B cell (primary cell): ENCODE data around the gene GLRX. TPM values are rescaled to one million over a fixed set of nuclear protein-coding genes. Genes with fewer than 3 reads are reported as not detected.

Source experiments
- ATAC-seq: fragments of 200-7000 bp; cut with Tn5 transposase; one replicate; pipeline ENCODE4 v1.10.0; 2021; ENCODE audit warnings: low read depth, mild to moderate bottlenecking, moderate number of reproducible peaks, moderate library complexity
- CTCF ChIA-PET: fragments of 350-600 bp; sonication (Branson Sonifier 250); formaldehyde crosslinking; loops from one replicate; lab custom pipeline; 2021; ENCODE audit warnings: antibody characterized with exemption, inconsistent platforms; lab: Charles Lee
- POLR2A ChIA-PET: fragments of 350-600 bp; sonication (Branson Sonifier 250); formaldehyde crosslinking; loops from one replicate; lab custom pipeline; 2021; ENCODE audit warnings: antibody characterized with exemption; lab: Charles Lee
- DNase-seq: peaks from one replicate; pipeline ENCODE4 v3.0.0; 2013
- H2AFZ ChIP-seq: 2 replicates; pipeline ENCODE4 v1.6.1; 2012; ENCODE audit warnings: mild to moderate bottlenecking, low read depth, low read length; ENCODE audit not compliant: insufficient read depth, poor library complexity, severe bottlenecking
- H3K27ac ChIP-seq, 2 donors: 1 replicate in 1 of 2; 2 replicates in 1 of 2; pipeline ENCODE4 v1.5.1; 2012 to 2013; ENCODE audit warnings: low read length in 2 of 2, mild to moderate bottlenecking in 2 of 2, moderate library complexity in 1 of 2
- H3K27me3 ChIP-seq, 4 experiments: fragments of 200-600 bp in 1 of 4; sonication (generic) in 1 of 4; replicated peaks in 1 of 4; 1 replicate in 2 of 4; 2 replicates in 2 of 4; pipeline versions ENCODE4 v1.6.1 to v1.7.0; 2013 to 2016; ENCODE audit warnings: low read length in 3 of 4, mild to moderate bottlenecking in 2 of 4, mixed read lengths in 1 of 4, moderate library complexity in 1 of 4; ENCODE audit not compliant: insufficient read depth in 4 of 4, control insufficient read depth in 3 of 4; ENCODE audit errors: control extremely low read depth in 1 of 4
- H3K36me3 ChIP-seq, 2 experiments: replicated peaks in 1 of 2; 1 replicate in 1 of 2; 2 replicates in 1 of 2; pipeline versions ENCODE4 v1.6.1 to v1.7.1; 2013; ENCODE audit warnings: low read length in 1 of 2; ENCODE audit not compliant: insufficient read depth in 2 of 2, control insufficient read depth in 1 of 2; ENCODE audit errors: control extremely low read depth in 1 of 2, extremely low read depth in 1 of 2
- H3K4me1 ChIP-seq, 2 donors: fragments of 200-600 bp in 1 of 2; sonication (generic) in 1 of 2; 1 replicate in 1 of 2; 2 replicates in 1 of 2; pipeline versions ENCODE4 v1.5.1 to v1.6.1; 2013 to 2017; ENCODE audit warnings: low read length in 2 of 2; ENCODE audit not compliant: control insufficient read depth in 2 of 2, insufficient read depth in 2 of 2
- H3K4me2 ChIP-seq: replicated peaks from 2 replicates; pipeline ENCODE3; 2012; ENCODE audit warnings: mild to moderate bottlenecking, low read depth, low read length; ENCODE audit not compliant: poor library complexity, severe bottlenecking
- H3K4me3 ChIP-seq, 5 experiments: fragments of 200-600 bp in 1 of 5; sonication (generic) in 1 of 5; 1 replicate in 3 of 5; 2 replicates in 2 of 5; pipeline versions ENCODE4 v1.5.1 to v1.7.0; 2011 to 2016; ENCODE audit warnings: low read length in 4 of 5, mild to moderate bottlenecking in 4 of 5, low read depth in 2 of 5, control low read depth in 1 of 5, moderate library complexity in 1 of 5; ENCODE audit not compliant: insufficient read depth in 1 of 5; ENCODE audit errors: control extremely low read depth in 1 of 5, extremely low read depth in 1 of 5
- H3K79me2 ChIP-seq: fragments of 200-600 bp; sonication (generic); one replicate; pipeline ENCODE4 v1.6.0; 2016; ENCODE audit warnings: low read length; ENCODE audit not compliant: control insufficient read depth, insufficient read depth
- H3K9ac ChIP-seq: fragments of 200-600 bp; sonication (generic); 2 replicates; pipeline ENCODE4 v1.6.1; 2017; ENCODE audit warnings: mild to moderate bottlenecking, low read length, moderate library complexity
- H3K9me3 ChIP-seq, 3 donors: one replicate each; pipeline versions ENCODE4 v1.6.1 to v1.7.1; 2013; ENCODE audit warnings: low read length in 2 of 3; ENCODE audit not compliant: control insufficient read depth in 2 of 3, insufficient read depth in 1 of 3; ENCODE audit errors: control extremely low read depth in 1 of 3
- H4K20me1 ChIP-seq: 2 replicates; pipeline ENCODE4 v1.6.0; 2012; ENCODE audit warnings: mild to moderate bottlenecking, low read length; ENCODE audit not compliant: insufficient read depth, control insufficient read depth, poor library complexity, severe bottlenecking
- H3K27ac Mint-ChIP-seq: one replicate; pipeline ENCODE4 v1.8.0; 2021; ENCODE audit warnings: mixed read lengths
- H3K27me3 Mint-ChIP-seq: one replicate; pipeline ENCODE4 v1.8.0; 2021; ENCODE audit warnings: mixed read lengths
- H3K4me1 Mint-ChIP-seq: one replicate; pipeline ENCODE4 v1.8.0; 2021; ENCODE audit warnings: mixed read lengths
- H3K4me3 Mint-ChIP-seq: one replicate; pipeline ENCODE4 v1.8.0; 2021; ENCODE audit warnings: mixed read lengths
- H3K9me3 Mint-ChIP-seq: one replicate; pipeline ENCODE4 v1.8.0; 2022; ENCODE audit warnings: mixed read lengths; ENCODE audit not compliant: insufficient read depth
- CTCF ChIP-seq: fragments of 200-600 bp; IDR thresholded peaks from one replicate; pipeline ENCODE4 v1.8.0; 2022; ENCODE audit warnings: antibody characterized with exemption, mild to moderate bottlenecking
- EZH2 ChIP-seq: IDR thresholded peaks from 2 replicates; pipeline ENCODE4 v1.6.1; 2012; ENCODE audit warnings: borderline replicate concordance, low read depth, mild to moderate bottlenecking, moderate library complexity, low read length; ENCODE audit not compliant: insufficient read depth, poor library complexity, severe bottlenecking
- WGBS: methylation state at CpG from one replicate; pipeline ENCODE4 v1.1.5; 2013; ENCODE audit warnings: missing lambda C conversion rate; ENCODE audit not compliant: insufficient coverage; 5-methylcytosine and 5-hydroxymethylcytosine counted together
- intact Hi-C: fragments of 100-400 bp; cut with micrococcal nuclease; formaldehyde crosslinking; loops from one replicate; pipeline ENCODE4 v1.10.0; 2022
- polyA plus RNA-seq: library from polyadenylated mRNA; depleted of rRNA; stranded (reverse); fragments of >200 nt; gene quantifications from 2 replicates; pipeline ENCODE4 v1.2.3, GENCODE V29; 2012
- total RNA-seq, 2 donors: library from RNA; stranded (reverse); fragments of 120-200 nt in 1 of 2; gene quantifications; 1 replicate in 1 of 2; 2 replicates in 1 of 2; pipeline versions ENCODE4 v1.2.3 to v1.2.4, GENCODE V29; 2013 to 2022

The GLRX gene
- total and polyA plus RNA-seq, 2 donors (not counting 1 experiment from before 2014, with no cell fraction given): 44.6 to 54.8 TPM

GRCh38 chr5:95823738-95824609 is 1.4 kb upstream of the GLRX start:
- ChIA-PET POLR2A (interaction anchor here (0.6 to 3.9 kb wide), 4 partner anchors 8 to 18 kb away, joined by 3 to 36 read pairs (median 10); no protein-coding TSS in a partner anchor), CTCF (interaction anchor here (1.5 to 11.9 kb wide), 4 partner anchors 15 to 177 kb away, joined by 4 to 181 read pairs (median 66); partner anchors contain the start of gene RFESD)
- ATAC-seq: no peak
- WGBS: 7% methylated on average over 9 of the region's 12 CpGs
- peak overlapping the region; percentile 67 to 90 for H3K27ac ChIP-seq
- no peaks in the 10 kb centered on the region for H3K27me3 Mint-ChIP-seq
- H3K9me3 ChIP-seq: no peaks in the 10 kb centered on the region
- H3K4me3 Mint-ChIP-seq: peak overlapping the region; percentile 99
- H3K4me1 Mint-ChIP-seq: peaks cover 57% of the 10 kb centered on the region
- peak overlapping the region; percentile 95 for H3K9ac ChIP-seq
- H3K4me2 ChIP-seq: peak overlapping the region; percentile 80
- DNase-seq: peak; percentile 37
- TF ChIP-seq EZH2 (no peak), CTCF (no peak)
- peak overlapping the region in 4 of 5 experiments; percentile 19 to 100 (median 59) for H3K4me3 ChIP-seq
- H3K9me3 Mint-ChIP-seq: no peaks in the 10 kb centered on the region
- peaks cover 39 to 46% of the 10 kb centered on the region in 2 donors for H3K4me1 ChIP-seq
- peaks cover 29% of the 10 kb centered on the region for H3K79me2 ChIP-seq
- H3K27ac Mint-ChIP-seq: peak overlapping the region; percentile 99
- H3K36me3 ChIP-seq: no peaks in the 10 kb centered on the region
- no peaks in the 10 kb centered on the region for H4K20me1 ChIP-seq
- H2AFZ ChIP-seq: peak overlapping the region; percentile 75
- intact Hi-C loops: loop anchor here (2.0 to 5.0 kb wide), 3 partner anchors 19 to 269 kb away; partner anchors contain the start of genes ARSK, ELL2 and SKIC3
- no peaks in the 10 kb centered on the region for H3K27me3 ChIP-seq
